Trophoblast cell (in vitro differentiated cells and primary cell): ENCODE data around the gene CFAP97D2.
"Not testable (repeated sequence)": the region's sequence is repeated elsewhere in the genome, so short reads cannot be mapped to it uniquely, and the experiment has no call there.

Experiments
- DNase-seq, 2 donors: peaks; one replicate each; pipeline ENCODE4 v3.0.0-alpha.2; 2016
- H2AFZ ChIP-seq: 2 replicates; pipeline ENCODE4 v1.6.1; 2013; ENCODE audit warnings: low read length, moderate library complexity, mild to moderate bottlenecking; ENCODE audit not compliant: insufficient read depth, poor library complexity
- H2AK5ac ChIP-seq: 2 replicates; pipeline ENCODE4 v1.6.1; 2013; ENCODE audit warnings: mild to moderate bottlenecking, low read length
- H2BK120ac ChIP-seq: 2 replicates; pipeline ENCODE4 v1.6.1; 2013; ENCODE audit warnings: low read length, mild to moderate bottlenecking, moderate library complexity; ENCODE audit not compliant: insufficient read depth, poor library complexity
- H2BK12ac ChIP-seq: 2 replicates; pipeline ENCODE4 v1.6.1; 2013; ENCODE audit warnings: mild to moderate bottlenecking, low read length, moderate library complexity
- H2BK5ac ChIP-seq: 2 replicates; pipeline ENCODE4 v1.6.1; 2013; ENCODE audit warnings: low read length, low read depth, moderate library complexity, mild to moderate bottlenecking; ENCODE audit not compliant: poor library complexity
- H3K14ac ChIP-seq: 2 replicates; pipeline ENCODE4 v1.6.1; 2013; ENCODE audit warnings: mild to moderate bottlenecking, low read length
- H3K18ac ChIP-seq: 2 replicates; pipeline ENCODE4 v1.6.1; 2013; ENCODE audit warnings: mild to moderate bottlenecking, low read length
- H3K23ac ChIP-seq: 2 replicates; pipeline ENCODE4 v1.6.1; 2013; ENCODE audit warnings: low read length
- H3K27ac ChIP-seq: 2 replicates; pipeline ENCODE4 v1.5.1; 2013; ENCODE audit warnings: low read depth, mild to moderate bottlenecking, inconsistent platforms, low read length, moderate library complexity
- H3K27me3 ChIP-seq: 2 replicates; pipeline ENCODE4 v1.6.1; 2013; ENCODE audit warnings: inconsistent platforms, mild to moderate bottlenecking, low read length, moderate library complexity; ENCODE audit not compliant: insufficient read depth
- H3K36me3 ChIP-seq, 2 experiments: 1 replicate in 1 of 2; 2 replicates in 1 of 2; pipeline ENCODE4 v1.6.1; 2013; ENCODE audit warnings: low read length in 2 of 2, mild to moderate bottlenecking in 2 of 2, moderate library complexity in 1 of 2; ENCODE audit not compliant: insufficient read depth in 2 of 2, control insufficient read depth in 1 of 2
- H3K4ac ChIP-seq: 2 replicates; pipeline ENCODE4 v1.6.1; 2013; ENCODE audit warnings: low read depth, mild to moderate bottlenecking, low read length, moderate library complexity
- H3K4me1 ChIP-seq, 2 experiments: 1 replicate in 1 of 2; 2 replicates in 1 of 2; pipeline ENCODE4 v1.6.1; 2013; ENCODE audit warnings: low read length in 2 of 2, mild to moderate bottlenecking in 2 of 2, moderate library complexity in 1 of 2; ENCODE audit not compliant: insufficient read depth in 2 of 2, control insufficient read depth in 1 of 2
- H3K4me2 ChIP-seq: 2 replicates; pipeline ENCODE4 v1.6.1; 2013; ENCODE audit warnings: inconsistent platforms, mild to moderate bottlenecking, low read length, moderate library complexity
- H3K4me3 ChIP-seq: 2 replicates; pipeline ENCODE4 v1.5.1; 2013; ENCODE audit warnings: mild to moderate bottlenecking, low read depth, low read length, inconsistent platforms
- H3K79me1 ChIP-seq: one replicate; pipeline ENCODE4 v1.6.1; 2013; ENCODE audit warnings: low read length
- H3K79me2 ChIP-seq: 2 replicates; pipeline ENCODE4 v1.6.1; 2013; ENCODE audit warnings: low read length, mild to moderate bottlenecking; ENCODE audit not compliant: control insufficient read depth, insufficient read depth, poor library complexity
- H3K9ac ChIP-seq: 2 replicates; pipeline ENCODE4 v1.6.1; 2013; ENCODE audit warnings: mild to moderate bottlenecking, low read length
- H3K9me3 ChIP-seq: 2 replicates; pipeline ENCODE4 v1.6.1; 2013; ENCODE audit warnings: low read depth, mild to moderate bottlenecking, control low read depth, inconsistent platforms, low read length; ENCODE audit not compliant: insufficient read depth
- H4K12ac ChIP-seq: 2 replicates; pipeline ENCODE4 v1.6.1; 2013; ENCODE audit warnings: low read depth, mild to moderate bottlenecking, low read length, moderate library complexity
- H4K8ac ChIP-seq: 2 replicates; pipeline ENCODE4 v1.6.1; 2013; ENCODE audit warnings: low read depth, mild to moderate bottlenecking, low read length, moderate library complexity
- H4K91ac ChIP-seq: one replicate; pipeline ENCODE4 v1.6.1; 2013; ENCODE audit warnings: low read depth, mild to moderate bottlenecking, low read length, moderate library complexity
- WGBS: extraction: QIAGEN DNeasy Blood & Tissue Kit; methylation state at CpG from one replicate; pipeline ENCODE4 v1.1.7; 2013; ENCODE audit warnings: missing lambda C conversion rate; ENCODE audit not compliant: insufficient read length, insufficient coverage; ENCODE audit errors: extremely low coverage; 5-methylcytosine and 5-hydroxymethylcytosine counted together

The CFAP97D2 gene

DNA sequence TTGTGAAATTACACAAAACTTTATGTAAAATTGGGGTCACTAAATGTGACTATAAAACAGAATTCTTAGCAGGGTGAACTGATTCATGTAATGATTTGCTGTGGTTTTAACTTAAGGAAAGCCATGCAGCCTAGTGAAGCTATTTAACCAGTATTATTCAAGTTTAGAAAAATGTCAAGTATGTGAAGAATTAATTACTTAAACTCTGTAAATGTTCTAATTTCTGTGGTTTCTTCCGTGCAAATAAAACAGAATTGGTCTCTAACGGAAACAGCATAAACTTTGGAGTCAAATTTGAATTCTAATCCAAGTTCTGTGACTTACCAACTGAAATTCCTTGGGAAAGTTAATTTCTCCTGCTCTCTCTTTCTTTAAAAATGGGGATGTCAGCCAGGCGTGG, 69.0 kb downstream of the CFAP97D2 start:
- H3K4me3 ChIP-seq = no peak overlapping the region
- no peak overlapping the region for H3K18ac ChIP-seq
- whole genome bisulfite sequencing = no CpG with 5 or more reads among the region's 3 CpGs
- H3K9ac ChIP-seq = no peak overlapping the region
- H3K79me1 ChIP-seq = no peaks in the 10 kb centered on the region
- H3K4me2 ChIP-seq = no peak overlapping the region
- no peaks in the 10 kb centered on the region for H3K4me1 ChIP-seq
- no peak overlapping the region for H4K91ac ChIP-seq
- H3K23ac ChIP-seq = no peak overlapping the region
- DNase-seq = no peak
- no peak overlapping the region for H2AFZ ChIP-seq
- H3K79me2 ChIP-seq = no peaks in the 10 kb centered on the region
- no peak overlapping the region for H3K27ac ChIP-seq
- H4K8ac ChIP-seq = no peak overlapping the region
- H3K4ac ChIP-seq = no peak overlapping the region
- H3K14ac ChIP-seq = no peak overlapping the region
- no peaks in the 10 kb centered on the region for H3K9me3 ChIP-seq
- H2BK12ac ChIP-seq = no peak overlapping the region
- H3K27me3 ChIP-seq = no peaks in the 10 kb centered on the region
- H2BK120ac ChIP-seq = no peak overlapping the region
- H3K36me3 ChIP-seq = peaks cover 23 to 48% of the 10 kb centered on the region in 2 experiments
- no peak overlapping the region for H2AK5ac ChIP-seq
- no peak overlapping the region for H4K12ac ChIP-seq
- no peak overlapping the region for H2BK5ac ChIP-seq

DNA sequence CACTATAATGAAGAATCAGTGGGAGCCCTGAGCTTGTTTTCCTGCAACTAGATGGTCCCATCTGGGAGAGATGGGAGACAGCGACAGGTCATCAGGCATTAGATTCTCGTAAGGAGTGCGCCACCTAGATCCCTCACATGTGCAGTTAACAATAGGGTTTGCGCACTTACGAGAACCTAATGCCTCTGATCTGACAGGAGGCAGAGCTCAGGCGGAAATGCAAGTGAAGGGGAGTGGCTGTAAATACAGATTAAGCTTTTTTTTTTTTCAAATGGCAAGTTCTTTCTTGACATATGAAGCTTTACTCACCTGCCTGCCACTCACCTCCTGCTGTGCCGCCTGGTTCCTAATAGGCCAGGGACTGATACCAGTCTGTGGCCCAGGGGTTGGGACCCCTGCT, 70.0 kb downstream of the CFAP97D2 start:
- no peak overlapping the region for H2BK120ac ChIP-seq
- H3K9me3 ChIP-seq = no peaks in the 10 kb centered on the region
- no peaks in the 10 kb centered on the region for H3K79me2 ChIP-seq
- no peaks in the 10 kb centered on the region for H3K27me3 ChIP-seq
- peaks cover 23 to 49% of the 10 kb centered on the region in 2 experiments for H3K36me3 ChIP-seq
- H2BK5ac ChIP-seq = no peak overlapping the region
- H3K18ac ChIP-seq = no peak overlapping the region
- H3K9ac ChIP-seq = no peak overlapping the region
- no peak overlapping the region for H4K12ac ChIP-seq
- no peak overlapping the region for H4K91ac ChIP-seq
- H2AFZ ChIP-seq = no peak overlapping the region
- WGBS = no CpG with 5 or more reads among the region's 7 CpGs
- H3K4me3 ChIP-seq = no peak overlapping the region
- H3K4ac ChIP-seq = no peak overlapping the region
- H3K4me2 ChIP-seq = no peak overlapping the region
- no peaks in the 10 kb centered on the region for H3K79me1 ChIP-seq
- no peak overlapping the region for H2BK12ac ChIP-seq
- no peak overlapping the region for H2AK5ac ChIP-seq
- H3K14ac ChIP-seq = no peak overlapping the region
- no peak overlapping the region for H3K27ac ChIP-seq
- no peak overlapping the region for H4K8ac ChIP-seq
- H3K23ac ChIP-seq = no peak overlapping the region
- DNase-seq = no peak
- H3K4me1 ChIP-seq = no peaks in the 10 kb centered on the region

DNA sequence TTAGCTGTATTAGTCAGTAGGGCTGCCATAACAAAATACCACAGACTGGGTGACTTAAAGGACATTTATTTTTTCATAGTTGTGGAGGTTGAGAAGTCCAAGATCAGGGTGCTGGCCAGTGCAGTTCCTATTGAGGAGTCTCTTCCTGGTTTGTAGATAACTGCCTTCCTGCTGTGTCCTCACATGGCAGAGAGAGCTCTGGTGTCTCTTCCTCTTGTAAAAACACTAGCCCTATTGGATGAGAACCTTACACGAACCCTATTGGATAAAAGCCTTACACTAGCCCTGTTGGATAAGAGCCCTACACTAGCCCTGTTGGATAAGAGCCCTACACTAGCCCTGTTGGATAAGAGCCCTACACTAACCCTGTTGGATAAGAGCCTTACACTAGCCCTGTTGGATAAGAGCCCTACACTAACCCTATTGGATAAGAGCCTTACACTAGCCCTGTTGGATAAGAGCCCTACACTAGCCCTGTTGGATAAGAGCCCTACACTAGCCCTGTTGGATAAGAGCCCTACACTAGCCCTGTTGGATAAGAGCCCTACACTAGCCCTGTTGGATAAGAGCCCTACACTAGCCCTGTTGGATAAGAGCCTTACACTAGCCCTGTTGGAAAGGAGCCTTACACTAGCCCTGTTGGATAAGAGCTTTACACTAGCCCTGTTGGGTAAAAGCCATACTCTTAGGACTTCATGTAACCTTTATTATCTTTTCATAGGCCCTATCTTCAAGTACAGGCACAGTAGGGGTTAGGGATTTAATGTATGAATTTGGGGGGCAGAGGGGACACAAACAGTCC, 72.8 kb downstream of the CFAP97D2 start:
- H3K18ac ChIP-seq, H4K91ac ChIP-seq, H3K4me2 ChIP-seq, H3K4me3 ChIP-seq, H3K9ac ChIP-seq, H2BK5ac ChIP-seq, H4K12ac ChIP-seq, H2BK12ac ChIP-seq, H3K14ac ChIP-seq, H3K9me3 ChIP-seq, H2AFZ ChIP-seq, H3K23ac ChIP-seq, H3K27ac ChIP-seq, H2AK5ac ChIP-seq, H3K79me2 ChIP-seq, H3K4me1 ChIP-seq, H4K8ac ChIP-seq, H3K27me3 ChIP-seq, H3K79me1 ChIP-seq, H2BK120ac ChIP-seq, H3K4ac ChIP-seq, DNase-seq: not testable (repeated sequence)
- WGBS = no CpG with 5 or more reads among the region's 1 CpG
- peaks cover 20 to 41% of the 10 kb centered on the region in 2 experiments for H3K36me3 ChIP-seq

DNA sequence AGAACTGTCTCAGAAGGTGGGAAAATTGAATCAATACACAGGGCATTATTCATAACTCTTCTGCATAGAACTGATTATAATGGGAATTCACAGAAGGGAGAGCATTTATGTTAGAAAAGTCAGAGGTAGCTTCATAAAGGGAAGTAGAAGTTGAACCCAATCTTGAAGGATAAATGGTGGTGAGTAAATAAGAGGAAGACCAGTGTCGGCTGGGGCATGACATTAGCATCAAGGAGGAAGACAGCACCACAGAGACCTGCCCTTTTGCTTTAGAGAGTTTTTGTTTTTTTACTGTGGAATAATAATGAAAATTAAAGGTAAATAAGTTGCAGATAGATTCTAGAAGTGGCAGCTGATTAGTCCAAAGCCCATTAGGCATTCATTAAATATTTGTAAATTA, 77.5 kb downstream of the CFAP97D2 start:
- DNase-seq = no peak
- no peak overlapping the region for H4K8ac ChIP-seq
- no peaks in the 10 kb centered on the region for H3K9me3 ChIP-seq
- H3K36me3 ChIP-seq = peaks cover 16 to 38% of the 10 kb centered on the region in 2 experiments
- H2BK12ac ChIP-seq = no peak overlapping the region
- no peak overlapping the region for H3K4ac ChIP-seq
- H2AK5ac ChIP-seq = no peak overlapping the region
- H2AFZ ChIP-seq = no peak overlapping the region
- no peak overlapping the region for H3K4me2 ChIP-seq
- H4K12ac ChIP-seq = no peak overlapping the region
- WGBS = no CpG with 5 or more reads among the region's 1 CpG
- H3K79me1 ChIP-seq = no peaks in the 10 kb centered on the region
- H3K23ac ChIP-seq = no peak overlapping the region
- H3K4me1 ChIP-seq = no peaks in the 10 kb centered on the region
- H3K27me3 ChIP-seq = no peaks in the 10 kb centered on the region
- H3K27ac ChIP-seq = no peak overlapping the region
- no peak overlapping the region for H3K14ac ChIP-seq
- no peak overlapping the region for H3K9ac ChIP-seq
- no peaks in the 10 kb centered on the region for H3K79me2 ChIP-seq
- no peak overlapping the region for H2BK5ac ChIP-seq
- H2BK120ac ChIP-seq = no peak overlapping the region
- H3K18ac ChIP-seq = no peak overlapping the region
- no peak overlapping the region for H3K4me3 ChIP-seq
- H4K91ac ChIP-seq = no peak overlapping the region
